Activated naive CD8-positive, alpha-beta T cell treated with anti-CD3 and anti-CD28 coated beads, Interleukin-2, amount 50 U/mL, for 24 hours (primary cell): Measurements from ENCODE around the gene DIDO1.
"Not testable (repeated sequence)": the region's sequence is repeated elsewhere in the genome, so short reads cannot be mapped to it uniquely, and the experiment has no call there.

ENCODE experiments used
- ATAC-seq: fragments of 150-1000 bp; cut with Tn5 transposase; one replicate; pipeline ENCODE4 v1.10.0; 2021
- DNase-seq: peaks from one replicate; pipeline ENCODE4 v3.0.0; 2021
- H3K27ac Mint-ChIP-seq: one replicate; pipeline ENCODE4 v1.8.0; 2021; ENCODE audit warnings: mild to moderate bottlenecking, mixed read lengths
- H3K27me3 Mint-ChIP-seq: one replicate; pipeline ENCODE4 v1.8.0; 2021; ENCODE audit warnings: mixed read lengths
- H3K36me3 Mint-ChIP-seq: one replicate; pipeline ENCODE4 v1.8.0; 2021; ENCODE audit warnings: low read depth, mixed read lengths
- H3K4me1 Mint-ChIP-seq: one replicate; pipeline ENCODE4 v1.8.0; 2021; ENCODE audit warnings: mixed read lengths
- H3K4me3 Mint-ChIP-seq: one replicate; pipeline ENCODE4 v1.8.0; 2021; ENCODE audit warnings: mild to moderate bottlenecking, moderate library complexity, mixed read lengths
- H3K9me3 Mint-ChIP-seq: one replicate; pipeline ENCODE4 v1.8.0; 2021; ENCODE audit warnings: mixed read lengths

Gene DIDO1

DNA sequence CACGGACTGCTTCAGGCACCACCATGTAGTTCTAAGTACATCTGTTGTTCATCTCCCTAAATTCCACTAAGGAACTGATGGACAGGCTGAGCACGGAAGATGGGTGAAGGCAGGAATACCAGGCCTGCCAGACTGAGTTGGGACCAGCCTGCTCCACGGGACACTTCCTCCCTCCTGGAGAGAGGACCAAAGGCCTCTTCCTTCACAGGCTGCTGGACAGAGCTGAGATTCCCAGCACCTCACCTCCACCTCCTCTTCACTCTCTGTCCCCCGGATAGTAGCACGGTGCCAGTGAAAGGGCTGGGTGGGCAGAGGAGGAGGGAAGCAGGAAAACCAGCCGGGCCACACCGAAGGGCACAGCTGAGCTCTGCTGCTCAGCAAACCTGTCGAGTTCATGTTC, 41.7 kb downstream of the DIDO1 start:
- Mint-ChIP-seq H3K27ac (no peak overlapping the region), H3K36me3 (peaks cover 10% of the 10 kb centered on the region), H3K9me3 (no peaks in the 10 kb centered on the region), H3K27me3 (no peaks in the 10 kb centered on the region), H3K4me3 (no peak overlapping the region), H3K4me1 (peaks cover 4% of the 10 kb centered on the region)
- DNase-seq = no peak
- no peak for ATAC-seq

DNA sequence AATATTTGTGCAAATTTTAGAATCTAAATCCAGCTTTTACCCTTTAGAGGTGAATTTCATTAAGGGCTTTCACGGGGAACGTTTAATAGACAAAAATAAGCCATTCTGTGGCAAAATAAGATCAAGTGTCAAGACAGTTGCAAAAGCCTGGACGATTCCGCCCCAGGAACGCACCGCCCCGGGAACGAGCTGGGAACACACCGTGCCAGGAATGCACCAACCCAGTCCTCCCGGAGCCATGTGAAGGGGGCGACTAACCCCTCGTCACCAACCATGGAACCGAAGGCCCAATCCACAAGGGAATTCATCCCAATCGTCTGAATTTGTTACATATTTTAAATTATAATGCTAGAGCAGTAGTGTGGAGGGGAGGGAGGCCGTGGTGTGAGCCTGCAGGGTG, 43.9 kb downstream of the DIDO1 start:
- ATAC-seq (no peak), DNase-seq (no peak)
- Mint-ChIP-seq H3K9me3 (no peaks in the 10 kb centered on the region), H3K27ac (no peak overlapping the region), H3K4me3 (no peak overlapping the region), H3K27me3 (no peaks in the 10 kb centered on the region), H3K36me3 (peaks cover 4% of the 10 kb centered on the region), H3K4me1 (no peaks in the 10 kb centered on the region)

- no peak for ATAC-seq
These were observed 44.5 kb downstream of the DIDO1 start for GRCh38 chr20:62881662-62882395.

DNA sequence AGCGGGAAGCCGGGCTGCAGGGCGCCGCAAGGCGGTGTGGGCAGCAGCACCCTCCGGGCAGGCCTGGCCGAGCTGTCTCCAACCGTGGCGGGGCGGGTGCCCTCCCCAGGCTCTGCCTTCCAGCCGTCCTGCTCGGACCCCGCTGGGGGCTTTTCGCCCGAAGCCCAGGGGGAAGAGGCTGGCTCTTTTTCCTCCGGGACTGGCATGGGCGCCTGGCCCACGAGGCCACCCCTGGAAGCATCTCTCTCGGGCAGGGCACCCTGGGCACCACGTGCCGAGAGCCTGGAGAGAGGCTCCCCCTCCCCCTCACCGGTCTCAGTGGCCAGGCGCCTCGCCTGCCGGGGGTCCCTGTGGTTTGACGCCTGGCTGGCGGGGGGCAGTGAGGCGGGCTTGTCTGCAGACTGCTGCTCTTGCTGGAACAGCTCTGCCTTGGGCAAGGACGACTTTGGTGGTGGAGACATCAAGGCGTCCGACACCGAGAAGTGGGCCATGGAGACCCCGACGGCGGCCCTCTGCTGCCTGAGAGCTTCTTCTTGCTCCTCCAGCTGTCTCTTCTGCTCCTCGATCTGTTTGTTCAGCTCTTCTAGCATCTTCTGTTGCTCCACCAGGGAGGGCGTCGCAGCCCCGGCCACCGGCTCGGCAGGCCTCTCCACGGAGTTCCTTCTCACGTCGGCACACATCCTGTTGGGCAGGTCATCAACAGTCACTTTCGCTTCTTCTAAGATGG, 45.2 kb downstream of the DIDO1 start:
- Mint-ChIP-seq H3K9me3 (no peaks in the 10 kb centered on the region), H3K27ac (no peak overlapping the region), H3K36me3 (peaks cover 4% of the 10 kb centered on the region), H3K4me3 (no peak overlapping the region), H3K27me3 (no peaks in the 10 kb centered on the region), H3K4me1 (no peaks in the 10 kb centered on the region)
- ATAC-seq = no peak
- no peak for DNase-seq

More at GRCh38 chr20:62881662-62882395, 44.5 kb downstream of the DIDO1 start:
- no peak for DNase-seq
- Mint-ChIP-seq H3K4me1 (no peaks in the 10 kb centered on the region), H3K36me3 (peaks cover 4% of the 10 kb centered on the region), H3K4me3 (no peak overlapping the region), H3K9me3 (no peaks in the 10 kb centered on the region), H3K27me3 (no peaks in the 10 kb centered on the region), H3K27ac (no peak overlapping the region)

DNA sequence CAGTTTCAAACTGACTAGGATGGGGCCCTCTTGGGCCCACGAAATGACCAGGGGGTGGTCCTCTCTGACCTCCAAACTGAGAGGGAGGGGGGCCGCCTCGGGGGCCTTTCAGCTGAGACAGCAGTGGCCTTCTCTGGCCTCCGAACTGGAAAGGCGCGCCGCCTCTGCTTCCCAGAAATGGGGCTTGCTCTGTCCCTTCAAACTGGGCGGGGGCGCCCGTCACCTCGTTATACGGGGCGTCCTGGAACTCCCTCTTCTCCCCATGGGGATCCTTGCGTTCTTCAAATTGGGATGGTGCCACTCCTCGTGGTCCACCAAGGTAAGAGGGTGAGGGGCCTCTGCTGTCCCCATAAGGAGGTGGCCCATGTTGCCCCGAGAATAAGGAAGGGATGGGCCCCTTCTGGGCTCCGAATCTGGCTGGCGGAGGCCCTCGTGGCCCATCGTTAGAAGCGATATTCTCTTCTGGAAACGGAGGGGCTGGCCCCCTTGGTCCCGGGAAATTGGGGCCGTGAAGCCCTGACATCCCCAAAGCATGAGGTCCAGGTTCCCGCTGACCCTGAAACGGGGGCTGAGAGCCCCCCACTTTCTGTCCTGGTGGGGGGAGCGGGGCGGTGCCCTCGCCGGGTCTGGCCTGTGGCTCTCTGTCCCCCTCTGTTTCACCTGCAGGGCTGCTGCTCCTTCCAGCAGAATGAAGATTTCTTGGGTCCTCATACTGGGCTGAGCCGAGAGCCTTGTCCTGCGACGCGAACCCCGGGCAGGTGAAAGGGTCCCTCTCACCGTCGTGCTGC, 46.0 kb downstream of the DIDO1 start:
- DNase-seq (no peak), ATAC-seq (no peak)
- no peak overlapping the region for H3K4me3 Mint-ChIP-seq
- H3K27me3 Mint-ChIP-seq = no peaks in the 10 kb centered on the region
- no peaks in the 10 kb centered on the region for H3K9me3 Mint-ChIP-seq
- H3K4me1 Mint-ChIP-seq = no peaks in the 10 kb centered on the region
- no peak overlapping the region for H3K27ac Mint-ChIP-seq
- peaks cover 4% of the 10 kb centered on the region for H3K36me3 Mint-ChIP-seq

- no peak for ATAC-seq
- DNase-seq = no peak
- H3K4me1 Mint-ChIP-seq = peaks cover 4% of the 10 kb centered on the region
- no peak overlapping the region for H3K27ac Mint-ChIP-seq
- no peaks in the 10 kb centered on the region for H3K9me3 Mint-ChIP-seq
- H3K27me3 Mint-ChIP-seq = no peaks in the 10 kb centered on the region
- H3K36me3 Mint-ChIP-seq = peaks cover 4% of the 10 kb centered on the region
- H3K4me3 Mint-ChIP-seq = no peak overlapping the region
These were observed 46.8 kb downstream of the DIDO1 start for GRCh38 chr20:62879275-62880146.

DNA sequence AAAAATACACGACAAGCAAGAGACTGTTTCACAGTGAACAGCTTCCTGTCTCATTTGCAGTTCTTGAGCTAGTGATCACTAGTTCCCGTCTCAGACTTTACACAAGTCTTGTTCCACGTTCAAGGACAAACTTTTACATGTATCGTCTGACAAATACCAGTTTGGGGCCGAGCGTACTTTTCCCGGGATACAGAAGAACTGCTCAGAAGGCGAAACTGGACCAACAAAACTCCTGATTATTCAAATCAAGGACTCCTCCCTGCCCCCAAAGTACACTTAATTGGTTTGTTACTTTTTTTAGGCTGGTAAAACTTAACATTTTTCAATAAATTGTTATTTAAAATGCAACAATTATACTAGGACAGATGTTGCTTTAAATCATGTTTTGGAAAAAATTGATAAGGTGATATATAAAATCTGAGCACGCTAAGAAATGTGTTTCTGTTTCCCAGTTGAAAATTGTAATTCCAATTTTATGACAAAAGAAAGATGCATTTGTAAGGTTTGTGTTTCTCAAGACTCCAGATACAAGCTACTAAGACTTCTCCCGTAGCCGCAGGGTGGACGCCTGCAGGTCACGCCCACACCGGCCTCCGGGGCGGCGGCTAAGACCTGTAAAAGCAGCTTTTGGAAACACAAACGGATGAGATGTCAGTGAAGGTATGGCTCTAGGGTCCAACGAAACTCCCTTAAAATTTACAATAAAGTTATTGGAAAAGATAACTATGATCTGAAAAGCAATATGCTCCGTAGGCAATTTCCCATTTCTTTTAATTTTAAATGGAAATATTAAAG, 47.9 kb downstream of the DIDO1 start:
- no peaks in the 10 kb centered on the region for H3K9me3 Mint-ChIP-seq
- H3K36me3 Mint-ChIP-seq = peaks cover 4% of the 10 kb centered on the region
- ATAC-seq (no peak), DNase-seq (no peak)
- H3K4me1 Mint-ChIP-seq = peaks cover 15% of the 10 kb centered on the region
- peaks cover 2% of the 10 kb centered on the region for H3K27me3 Mint-ChIP-seq
- H3K27ac Mint-ChIP-seq = no peak overlapping the region
- no peak overlapping the region for H3K4me3 Mint-ChIP-seq

- no peak for DNase-seq
These were observed 49.1 kb downstream of the DIDO1 start for GRCh38 chr20:62876902-62877816.

GRCh38 chr20:62876501-62876901, 49.8 kb downstream of the DIDO1 start:
- Mint-ChIP-seq H3K27me3 (peaks cover 3% of the 10 kb centered on the region), H3K4me3 (no peak overlapping the region), H3K4me1 (peaks cover 18% of the 10 kb centered on the region), H3K27ac (peak overlapping the region; percentile 69), H3K36me3 (peaks cover 2% of the 10 kb centered on the region), H3K9me3 (no peaks in the 10 kb centered on the region)
- ATAC-seq = no peak
- no peak for DNase-seq

More at GRCh38 chr20:62876902-62877816, 49.1 kb downstream of the DIDO1 start:
- Mint-ChIP-seq H3K27me3 (peaks cover 3% of the 10 kb centered on the region), H3K9me3 (no peaks in the 10 kb centered on the region), H3K4me1 (peaks cover 18% of the 10 kb centered on the region), H3K4me3 (no peak overlapping the region), H3K36me3 (peaks cover 4% of the 10 kb centered on the region), H3K27ac (no peak overlapping the region)
- ATAC-seq = peak; percentile 30

DNA sequence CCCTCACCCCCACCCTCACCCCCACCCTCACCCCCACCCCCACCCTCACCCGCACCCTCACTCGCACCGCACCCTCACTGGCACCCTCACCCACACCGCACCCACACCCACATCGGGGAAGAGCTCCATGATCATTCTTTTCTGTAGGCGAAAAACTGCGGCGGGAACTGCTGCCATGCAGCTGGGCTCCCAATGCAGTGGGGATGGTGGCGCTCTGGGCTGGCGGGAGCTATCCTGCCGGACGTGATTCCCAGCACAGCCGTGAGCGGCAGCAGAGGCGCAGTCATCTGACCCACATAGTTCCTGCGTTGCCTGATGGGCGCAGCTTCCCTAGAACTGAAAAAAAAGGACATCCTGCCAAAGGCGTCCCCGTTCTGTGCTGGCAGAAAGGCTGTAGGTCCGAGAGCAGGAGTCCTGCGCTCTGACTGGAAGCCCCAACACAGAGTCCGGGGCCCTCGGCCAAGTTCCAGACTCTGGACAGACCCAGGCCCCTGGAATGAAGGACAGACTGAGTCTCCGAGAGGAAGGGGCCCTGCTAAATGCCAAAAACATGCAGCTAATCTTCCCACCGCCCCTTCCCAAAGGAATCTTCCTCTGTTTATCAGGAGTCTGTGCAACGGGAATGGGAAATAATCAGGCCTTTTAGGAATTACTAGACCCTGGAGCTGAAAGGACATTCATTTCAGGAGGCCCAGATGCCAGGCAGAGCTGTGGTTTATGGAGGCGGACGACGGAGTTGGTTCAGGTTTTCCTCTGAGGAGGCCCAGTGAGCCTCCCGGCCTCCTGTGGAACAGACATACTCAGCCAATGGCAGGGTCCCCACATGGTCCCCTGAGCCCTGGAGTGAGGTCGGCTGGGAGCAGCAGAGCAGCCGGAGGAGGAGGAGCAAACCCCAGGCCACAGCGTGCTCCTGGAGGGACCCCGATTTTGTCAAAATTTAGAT, 50.6 kb downstream of the DIDO1 start:
- peak overlapping the region; percentile 69 for H3K27ac Mint-ChIP-seq
- H3K4me3 Mint-ChIP-seq = no peak overlapping the region
- no peaks in the 10 kb centered on the region for H3K9me3 Mint-ChIP-seq
- H3K4me1 Mint-ChIP-seq = peaks cover 18% of the 10 kb centered on the region
- ATAC-seq (no peak), DNase-seq (no peak)
- peaks cover 3% of the 10 kb centered on the region for H3K27me3 Mint-ChIP-seq
- no peaks in the 10 kb centered on the region for H3K36me3 Mint-ChIP-seq

- no peak overlapping the region for H3K4me3 Mint-ChIP-seq
- no peaks in the 10 kb centered on the region for H3K9me3 Mint-ChIP-seq
- peaks cover 18% of the 10 kb centered on the region for H3K4me1 Mint-ChIP-seq
- DNase-seq (no peak), ATAC-seq (no peak)
- H3K36me3 Mint-ChIP-seq = no peaks in the 10 kb centered on the region
- H3K27me3 Mint-ChIP-seq = peaks cover 3% of the 10 kb centered on the region
- H3K27ac Mint-ChIP-seq = no peak overlapping the region
These were observed 51.4 kb downstream of the DIDO1 start for GRCh38 chr20:62874964-62875344.

GRCh38 chr20:62873681-62874031, 52.6 kb downstream of the DIDO1 start:
- not testable (repeated sequence) for H3K27ac Mint-ChIP-seq, H3K4me3 Mint-ChIP-seq

More at GRCh38 chr20:62873681-62874031, 52.6 kb downstream of the DIDO1 start:
- H3K27me3 Mint-ChIP-seq, ATAC-seq, H3K36me3 Mint-ChIP-seq, H3K9me3 Mint-ChIP-seq: not testable (repeated sequence)
- peaks cover 18% of the 10 kb centered on the region for H3K4me1 Mint-ChIP-seq
- peak; percentile 52 for DNase-seq
